Ramos (cell line): Measurements from ENCODE around the gene CRABP1.

Experiments used
- in situ Hi-C: fragments of 300-500 bp; cut with MboI; formaldehyde crosslinking; loops from one replicate; pipeline ENCODE4 v1.14.3; 2022; ENCODE audit warnings: low sequenced_read_pairs; ENCODE audit not compliant: unreplicated experiment

The CRABP1 gene

DNA sequence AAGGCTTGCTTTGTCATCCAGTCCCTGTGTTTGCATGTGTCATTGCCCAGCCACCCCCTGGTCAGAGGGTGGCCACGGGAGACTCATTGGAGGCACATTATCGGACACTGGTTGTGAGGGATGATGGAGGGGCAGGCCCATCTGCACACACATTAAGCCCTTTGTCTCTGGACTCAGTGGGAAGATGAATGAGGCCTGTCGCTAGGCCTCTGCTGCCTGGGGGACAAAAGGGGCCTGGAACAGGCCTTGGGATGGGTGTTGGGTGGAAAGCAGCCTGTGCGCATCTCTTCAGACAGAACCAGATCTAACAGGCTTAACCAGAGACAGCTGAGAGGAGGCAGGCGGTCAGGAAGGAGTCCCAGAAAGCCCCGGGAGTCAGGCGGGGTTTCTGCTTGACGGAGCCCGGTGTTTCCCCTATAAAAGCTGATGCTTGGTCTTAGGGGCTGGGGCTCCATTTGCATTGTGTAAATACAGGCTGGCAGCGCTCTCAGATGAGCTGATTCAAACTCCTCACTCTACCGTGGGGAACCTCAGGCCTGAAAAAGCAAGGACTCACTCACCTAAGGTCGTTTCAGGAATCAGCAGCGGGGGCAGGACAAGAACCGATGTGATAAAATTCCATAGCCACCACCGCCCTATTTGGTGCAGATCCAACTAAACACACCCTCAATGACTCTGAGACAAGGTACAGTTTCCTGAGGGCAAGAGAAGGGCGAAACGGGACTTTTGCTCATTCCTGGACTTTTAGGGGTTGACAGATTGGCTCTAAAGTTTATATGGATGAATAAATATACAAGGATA lies 23.7 kb upstream of the CRABP1 start:
- in situ Hi-C loops: loop anchor here (10.0 kb wide), 1 partner anchor 388 kb away; no protein-coding TSS in a partner anchor

DNA sequence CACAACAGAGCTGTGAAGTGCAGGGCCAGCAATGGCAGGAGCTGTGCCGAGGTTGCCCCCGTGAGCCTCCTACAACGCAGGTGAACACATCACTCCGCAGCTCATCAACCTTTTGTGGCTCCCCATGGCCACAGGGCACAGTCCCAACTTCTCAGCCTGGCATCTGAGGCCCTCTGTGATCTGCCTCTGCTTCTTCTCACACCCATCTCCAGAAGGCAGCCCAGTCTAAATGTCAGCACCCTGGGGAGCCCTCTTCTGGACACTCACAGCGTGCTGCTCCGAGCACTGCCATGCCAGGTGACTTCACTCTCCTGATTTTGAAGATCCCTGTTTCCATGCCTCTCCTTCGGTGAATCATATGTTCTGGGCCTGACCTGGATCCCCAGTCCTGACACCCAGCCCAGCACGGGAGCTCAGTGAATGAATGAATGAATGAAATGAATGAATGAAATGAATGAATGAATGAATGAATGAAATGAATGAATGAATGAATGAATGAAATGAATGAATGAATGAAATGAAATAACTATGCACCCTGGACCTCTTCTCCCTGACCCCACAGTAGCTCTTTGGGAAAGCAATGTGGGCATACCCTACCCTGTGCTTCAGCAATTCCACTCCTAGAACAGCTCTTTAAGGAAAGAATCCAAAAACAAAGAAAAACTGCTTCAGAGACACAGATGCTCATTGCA lies 22.9 kb upstream of the CRABP1 start:
- in situ Hi-C loops: loop anchor here (10.0 kb wide), 1 partner anchor 388 kb away; no protein-coding TSS in a partner anchor

DNA sequence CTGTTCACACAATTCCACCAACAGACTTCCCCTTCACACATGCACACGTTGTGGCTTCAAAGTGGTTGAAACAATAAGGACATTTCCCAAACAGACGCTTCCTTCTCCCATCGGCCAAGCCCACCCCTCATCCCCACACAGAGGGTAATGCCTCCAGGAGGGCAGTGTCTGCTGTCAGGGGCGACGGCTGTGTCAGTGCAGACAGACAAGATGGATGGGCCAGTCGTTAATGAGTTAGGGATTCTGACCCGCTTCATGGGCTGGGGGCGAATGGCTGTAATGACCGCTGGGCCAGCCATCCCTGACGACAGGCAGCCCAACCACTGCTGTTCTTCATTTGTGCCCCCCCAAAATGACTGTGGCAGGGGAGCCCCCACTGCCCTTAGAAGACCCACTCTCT lies 20.6 kb upstream of the CRABP1 start:
- in situ Hi-C loops: loop anchor here (10.0 kb wide), 1 partner anchor 385 kb away; no protein-coding TSS in a partner anchor

DNA sequence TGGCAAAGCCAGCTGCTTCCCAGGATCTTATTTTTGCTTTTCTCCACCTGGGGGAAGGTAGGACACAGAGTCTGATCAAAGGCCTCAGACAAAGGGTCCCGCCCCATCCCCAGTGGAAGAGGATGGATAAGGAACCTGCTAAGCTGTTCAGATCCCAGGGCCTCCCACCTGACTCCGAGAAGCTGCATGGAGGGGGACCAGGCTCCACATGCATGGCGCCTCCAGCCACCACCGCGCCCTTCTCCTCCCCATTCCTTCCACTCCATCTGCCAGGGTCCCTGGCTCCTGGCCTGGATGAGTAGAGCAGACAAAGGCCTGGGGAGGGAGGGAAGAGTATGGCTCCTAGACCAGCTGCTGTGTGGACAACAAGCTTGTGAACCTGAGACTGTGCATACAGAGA lies 20.0 kb upstream of the CRABP1 start:
- in situ Hi-C loops: no loop called here

- in situ Hi-C loops: no loop called here
These were observed 19.0 kb upstream of the CRABP1 start for GRCh38 chr15:78321041-78321570.

GRCh38 chr15:78321786-78322185 lies 18.4 kb upstream of the CRABP1 start:
- in situ Hi-C loops: no loop called here

DNA sequence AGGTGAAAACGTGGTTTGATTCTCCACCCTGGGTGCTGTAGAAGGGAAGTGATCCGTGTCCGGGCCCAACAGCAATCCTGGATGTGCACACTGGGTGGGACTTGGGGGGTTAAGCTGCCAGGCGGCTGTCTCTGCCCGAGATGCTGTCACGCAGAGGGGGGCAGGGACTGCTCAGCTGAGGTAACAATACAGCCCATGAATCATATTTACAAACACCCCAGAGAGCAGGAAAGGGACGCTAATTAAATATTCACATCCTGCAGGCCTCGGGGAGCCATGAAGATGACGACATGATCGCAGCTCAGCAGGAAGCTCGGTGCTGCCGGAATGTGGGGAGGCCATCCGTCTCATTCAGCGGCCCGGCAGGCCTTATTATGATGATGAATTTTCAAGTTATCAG lies 17.9 kb upstream of the CRABP1 start:
- in situ Hi-C loops: no loop called here

GRCh38 chr15:78322724-78323521 lies 17.2 kb upstream of the CRABP1 start:
- in situ Hi-C loops: no loop called here

GRCh38 chr15:78323693-78324092 lies 16.5 kb upstream of the CRABP1 start:
- in situ Hi-C loops: no loop called here

DNA sequence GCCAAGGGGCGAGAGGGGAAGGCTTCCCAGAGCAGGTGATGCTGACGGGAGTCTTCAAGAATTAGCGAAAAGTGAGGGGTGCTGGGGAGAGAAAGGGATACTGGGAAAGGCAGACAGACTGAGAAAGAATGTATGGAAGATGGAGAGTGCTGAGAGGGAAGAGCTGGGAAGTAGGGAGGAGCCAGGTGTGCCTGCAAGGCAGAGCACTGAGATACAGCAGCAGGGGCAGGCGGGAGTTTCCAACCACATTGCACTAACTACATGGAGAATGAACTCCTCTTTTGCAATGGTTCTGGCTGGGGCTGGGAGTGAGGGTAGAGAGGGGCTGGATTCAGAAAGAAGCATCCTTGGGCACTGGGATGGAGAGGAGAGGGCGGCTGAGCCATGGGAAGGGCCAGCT lies 16.0 kb upstream of the CRABP1 start:
- in situ Hi-C loops: no loop called here

- in situ Hi-C loops: no loop called here
These were observed 14.9 kb upstream of the CRABP1 start for GRCh38 chr15:78325092-78325843.

GRCh38 chr15:78327466-78327865 lies 12.7 kb upstream of the CRABP1 start:
- in situ Hi-C loops: no loop called here

DNA sequence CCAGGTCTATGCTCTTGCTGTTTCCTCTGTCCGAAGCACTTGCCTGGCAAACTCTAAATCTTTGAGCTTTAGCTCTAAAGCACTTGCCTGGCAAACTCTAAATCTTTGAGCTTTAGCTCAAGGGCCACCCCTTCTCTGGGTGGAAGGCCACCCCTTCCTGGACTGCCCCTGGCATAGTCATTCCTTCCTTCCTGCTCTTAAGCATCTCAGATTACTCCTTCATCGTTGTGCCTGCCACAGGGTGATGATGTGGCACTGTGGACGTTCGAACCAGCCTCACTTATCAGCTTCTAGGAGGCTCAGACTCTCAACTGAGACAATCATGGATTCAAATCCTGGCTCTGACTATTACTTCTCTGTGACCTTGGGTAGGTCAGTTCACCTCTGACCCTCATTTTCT lies 10.5 kb upstream of the CRABP1 start:
- in situ Hi-C loops: no loop called here

DNA sequence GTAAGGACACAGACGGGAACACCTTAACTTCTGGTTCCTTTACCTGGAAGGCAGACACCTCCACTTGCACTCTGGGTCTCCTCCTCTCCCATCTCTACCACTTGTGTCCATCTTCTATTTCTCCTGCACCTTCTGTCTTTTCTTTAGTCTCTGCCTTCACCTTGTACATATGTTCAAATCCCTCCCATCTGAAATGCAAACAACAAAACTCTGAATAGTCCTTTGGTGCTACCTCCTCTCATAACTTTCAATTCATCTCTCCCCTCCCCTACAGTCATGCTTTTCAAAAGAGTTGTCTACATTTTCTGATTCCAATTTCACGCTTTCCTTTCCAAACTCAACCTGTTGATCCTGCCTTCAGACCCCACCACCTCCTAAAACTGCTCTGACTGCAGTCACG lies 5.3 kb upstream of the CRABP1 start:
- in situ Hi-C loops: no loop called here

DNA sequence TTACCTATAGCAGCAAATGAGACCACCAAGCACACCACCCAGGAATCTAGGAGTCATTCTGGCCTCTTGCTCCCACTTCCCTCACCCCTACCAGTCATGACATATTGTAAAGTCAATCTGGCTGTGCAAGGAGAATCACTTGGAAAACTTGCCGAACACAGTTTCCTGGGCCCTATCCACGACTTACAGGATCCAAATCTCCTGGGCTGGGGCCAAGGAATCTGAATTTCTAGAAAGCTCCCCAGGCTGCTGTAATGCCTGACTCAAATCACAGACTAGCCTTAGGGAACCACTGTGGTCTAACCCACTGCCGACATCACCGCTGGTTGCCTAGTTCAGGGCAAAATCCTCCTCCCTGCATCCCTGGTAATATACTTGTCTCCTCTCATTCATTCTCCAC lies 4.2 kb upstream of the CRABP1 start:
- in situ Hi-C loops: no loop called here

DNA sequence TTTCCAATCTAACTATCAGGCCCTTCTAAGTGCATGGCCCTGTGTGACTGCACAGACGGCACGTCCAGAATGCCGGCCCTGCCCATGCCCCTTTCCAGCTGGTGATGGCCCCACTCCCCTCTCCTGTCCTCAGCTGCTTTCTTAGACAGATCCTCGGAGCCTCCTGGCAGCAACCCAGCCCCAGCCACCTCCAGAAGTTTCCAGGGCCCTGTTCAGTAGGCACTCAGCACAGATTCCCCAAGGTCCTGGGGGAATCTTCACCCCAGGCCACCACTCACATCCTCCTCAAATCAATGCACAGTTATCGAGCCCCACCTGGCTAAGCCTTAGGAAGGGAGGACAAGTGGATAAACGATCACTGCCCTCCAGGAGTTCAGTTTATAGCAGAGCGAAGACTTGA lies 1.4 kb upstream of the CRABP1 start:
- in situ Hi-C loops: no loop called here

DNA sequence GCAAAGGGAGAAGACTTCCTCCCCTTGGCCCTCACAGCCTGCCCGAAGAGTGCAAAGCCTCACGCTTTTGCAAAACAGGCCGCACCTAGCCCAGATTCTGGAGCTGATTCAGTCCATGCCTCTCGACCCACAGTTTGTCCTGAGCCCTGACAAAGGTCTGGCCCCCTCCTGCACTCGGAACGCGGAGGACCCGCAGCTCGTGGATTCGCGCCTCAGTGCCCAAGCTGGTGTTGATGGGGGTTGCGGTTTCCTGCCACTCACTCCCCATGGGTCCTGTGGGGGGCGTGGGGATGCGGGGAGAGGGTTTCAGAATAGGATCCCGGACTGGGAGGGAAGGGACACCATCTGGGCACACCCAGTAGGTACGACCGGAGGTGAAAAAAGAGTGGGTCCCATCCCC lies 594 bp upstream of the CRABP1 start:
- in situ Hi-C loops: no loop called here

DNA sequence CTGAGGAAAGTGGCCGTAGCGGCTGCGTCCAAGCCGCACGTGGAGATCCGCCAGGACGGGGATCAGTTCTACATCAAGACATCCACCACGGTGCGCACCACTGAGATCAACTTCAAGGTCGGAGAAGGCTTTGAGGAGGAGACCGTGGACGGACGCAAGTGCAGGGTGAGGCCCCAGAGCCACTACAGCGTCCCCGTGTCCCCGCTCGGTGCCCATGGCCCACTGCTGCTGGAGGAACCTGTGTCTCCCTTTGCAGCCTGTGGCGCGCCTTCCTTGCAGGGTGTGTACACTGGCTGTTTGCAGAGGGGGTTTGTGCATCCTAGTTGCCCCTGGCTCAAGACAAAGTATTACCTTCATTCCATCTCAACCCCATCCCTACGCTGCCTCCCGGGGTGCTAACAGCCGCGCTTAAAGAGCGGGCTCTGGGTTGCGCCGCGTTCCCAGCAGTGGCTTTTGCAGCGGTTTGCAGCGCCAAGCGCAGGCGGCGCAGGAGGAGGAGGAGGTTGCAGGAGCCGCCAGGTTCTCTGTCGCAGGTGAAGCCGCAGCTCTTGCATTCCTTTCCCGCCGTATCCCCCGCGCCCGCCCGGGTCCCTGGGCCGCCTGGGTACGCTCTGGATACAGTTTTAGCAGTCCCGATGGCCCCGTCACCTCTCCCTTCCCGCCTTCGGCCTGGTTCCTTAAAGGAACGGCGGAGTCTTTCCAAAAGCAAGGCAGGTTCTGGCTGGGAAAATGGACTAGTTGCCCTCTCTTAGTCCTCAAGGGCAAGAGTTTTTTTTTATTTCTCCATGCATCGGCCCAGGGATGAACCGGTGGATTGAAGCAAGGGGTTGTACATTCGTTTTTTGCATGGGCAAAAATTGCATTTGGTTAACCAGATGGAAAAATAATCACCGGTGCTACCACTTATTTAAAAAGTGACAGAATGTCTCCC lies 1.2 kb downstream of the CRABP1 start:
- in situ Hi-C loops: no loop called here

DNA sequence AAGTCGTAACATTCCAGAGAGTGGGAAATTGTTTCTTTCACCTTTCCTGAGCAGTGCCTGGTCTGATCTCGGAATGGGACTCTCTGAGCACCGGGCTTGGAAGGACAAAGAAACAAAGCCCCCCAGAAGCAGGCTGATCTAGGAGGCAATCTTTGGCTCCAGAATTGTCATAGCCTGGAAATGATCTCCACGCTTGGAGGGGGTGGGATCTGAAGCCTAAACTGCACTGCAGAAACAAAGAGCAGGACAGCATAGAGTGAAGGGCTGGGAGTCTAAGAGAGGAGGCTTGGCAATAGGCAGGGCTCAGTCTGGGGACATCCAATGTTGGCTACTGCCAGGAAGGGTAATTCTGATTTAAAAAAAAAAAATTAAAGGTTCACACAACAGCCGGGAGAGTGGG lies 1.9 kb downstream of the CRABP1 start:
- in situ Hi-C loops: no loop called here
